HG02970 (cell line): ENCODE results near the gene KRTAP21-2.
"Not testable (repeated sequence)": the region's sequence is repeated elsewhere in the genome, so short reads cannot be mapped to it uniquely, and the experiment has no call there.

Experiments used
- ATAC-seq: cut with Tn5 transposase; IDR thresholded peaks from one replicate; pipeline ENCODE4 v1.9.1; 2021; ENCODE audit warnings: mild to moderate bottlenecking, moderate library complexity, moderate number of reproducible peaks; ENCODE audit not compliant: unreplicated experiment, low FRiP score

KRTAP21-2 gene

GRCh38 chr21:30747159-30747558 is at the start of gene KRTAP21-2:
Gene KRTAP21-2, minus strand, starts transcription at chr21:30747259. Its CDS starts 57 bp downstream, at chr21:30747202.
- no peak for ATAC-seq

- ATAC-seq: no peak
Observed at GRCh38 chr21:30793581-30794314, 46.7 kb upstream of the KRTAP21-2 start.

GRCh38 chr21:30779249-30779648 is 32.2 kb upstream of the KRTAP21-2 start:
- no peak for ATAC-seq

GRCh38 chr21:30769724-30770431 is 22.8 kb upstream of the KRTAP21-2 start:
- ATAC-seq: no peak

- no peak for ATAC-seq
Observed at GRCh38 chr21:30760776-30761175, 13.7 kb upstream of the KRTAP21-2 start.

GRCh38 chr21:30758306-30758705 is 11.2 kb upstream of the KRTAP21-2 start:
- no peak for ATAC-seq

- not testable (repeated sequence) for ATAC-seq
Observed at GRCh38 chr21:30755328-30755727, 8.3 kb upstream of the KRTAP21-2 start, which contains the start of gene KRTAP21-1. Gene KRTAP21-1, minus strand, starts transcription at chr21:30755428. Its CDS starts 50 bp downstream, at chr21:30755378.

- no peak for ATAC-seq
Observed at GRCh38 chr21:30740462-30740861, 6.6 kb downstream of the KRTAP21-2 start.

- ATAC-seq: no peak
Observed at GRCh38 chr21:30733026-30733425, 14.0 kb downstream of the KRTAP21-2 start.

GRCh38 chr21:30726726-30727125 is 20.3 kb downstream of the KRTAP21-2 start:
- ATAC-seq: no peak

GRCh38 chr21:30719401-30719800 is 27.7 kb downstream of the KRTAP21-2 start:
- no peak for ATAC-seq

GRCh38 chr21:30718239-30718909 is 28.7 kb downstream of the KRTAP21-2 start, which contains the start of gene KRTAP21-3:
Gene KRTAP21-3, minus strand, starts transcription at chr21:30718777. Its CDS starts 18 bp downstream, at chr21:30718759.
- ATAC-seq: no peak

GRCh38 chr21:30717105-30717504 is 30.0 kb downstream of the KRTAP21-2 start:
- no peak for ATAC-seq

- no peak for ATAC-seq
Observed at GRCh38 chr21:30714946-30715345, 32.1 kb downstream of the KRTAP21-2 start.

GRCh38 chr21:30714456-30714855 is 32.6 kb downstream of the KRTAP21-2 start:
- ATAC-seq: no peak

GRCh38 chr21:30713766-30714165 is 33.3 kb downstream of the KRTAP21-2 start:
- no peak for ATAC-seq

GRCh38 chr21:30710499-30710898 is 36.6 kb downstream of the KRTAP21-2 start:
- no peak for ATAC-seq

- ATAC-seq: no peak
Observed at GRCh38 chr21:30707409-30707808, 39.6 kb downstream of the KRTAP21-2 start.
